Measurements from ENCODE around the gene CD2BP2. TPM values are rescaled to one million over a fixed set of nuclear protein-coding genes. Genes with fewer than 3 reads are reported as not detected.
"Not testable (repeated sequence)": the region's sequence is repeated elsewhere in the genome, so short reads cannot be mapped to it uniquely, and the experiment has no call there.

CD2BP2 gene
- total RNA-seq, 4 donors from 2014 or later = 21.9 to 38.0 (median 28.5) TPM

DNA sequence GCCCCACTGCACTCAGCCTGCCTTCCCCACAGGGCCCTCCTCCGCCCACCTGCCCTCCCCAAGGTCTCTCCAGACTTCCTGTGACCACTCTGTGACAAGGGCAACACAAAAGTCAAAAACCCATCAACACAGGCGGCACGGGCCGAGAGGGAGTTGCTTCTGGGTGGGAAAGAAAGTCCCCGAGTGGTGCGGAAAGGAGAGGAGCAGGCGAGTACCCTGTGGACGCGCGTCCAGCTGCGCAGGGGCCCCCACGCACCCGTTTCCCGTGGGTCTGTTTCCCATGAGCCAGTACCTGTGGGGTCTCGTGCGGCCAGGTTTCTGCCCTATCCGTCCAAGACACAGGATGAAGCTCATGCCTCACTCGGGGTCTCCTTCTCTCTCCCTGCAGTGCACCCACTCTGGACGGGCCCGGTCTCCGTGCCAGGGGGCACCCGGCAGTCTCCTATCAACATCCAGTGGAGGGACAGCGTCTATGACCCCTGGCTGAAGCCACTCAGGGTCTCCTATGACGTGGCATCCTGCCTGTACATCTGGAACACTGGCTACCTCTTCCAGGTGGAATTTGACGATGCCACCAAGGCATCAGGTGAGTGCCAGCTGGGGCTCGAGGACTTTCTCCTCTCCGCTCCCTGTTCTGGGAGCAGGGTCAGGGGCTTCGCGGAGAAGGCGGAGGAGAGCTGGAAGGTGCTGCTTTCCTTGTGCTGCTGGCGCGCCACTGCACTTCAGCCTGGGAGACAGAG lies 12.2 kb downstream of the CD2BP2 start:
- no peak overlapping the region for H3K27ac ChIP-seq
- 91 to 96% methylated on average over 4 to 15 of the region's 32 CpGs for WGBS, 2 donors
- no peaks in the 10 kb centered on the region for H3K36me3 ChIP-seq
- peaks cover 0 to 5% (median 0%) of the 10 kb centered on the region in 3 donors for H3K4me1 ChIP-seq
- H3K27me3 ChIP-seq = no peaks in the 10 kb centered on the region
- intact Hi-C loops (cut with DNase I) = no loop called here
- H3K9me3 ChIP-seq = no peaks in the 10 kb centered on the region
- no peak overlapping the region for H3K4me3 ChIP-seq
- DNase-seq = no peak
- TF ChIP-seq POLR2A (IDR thresholded peaks at IDR 0.05) = no peak

- H3K27me3 ChIP-seq; DNase-seq; H3K9me3 ChIP-seq; H3K4me3 ChIP-seq; intact Hi-C loops (cut with DNase I); H3K27ac ChIP-seq; H3K36me3 ChIP-seq; H3K4me1 ChIP-seq: not testable (repeated sequence)
- WGBS, 2 donors = 94% methylated on average over 8 of the region's 8 CpGs
Measured at GRCh38 chr16:30341971-30342370, 13.1 kb downstream of the CD2BP2 start.

DNA sequence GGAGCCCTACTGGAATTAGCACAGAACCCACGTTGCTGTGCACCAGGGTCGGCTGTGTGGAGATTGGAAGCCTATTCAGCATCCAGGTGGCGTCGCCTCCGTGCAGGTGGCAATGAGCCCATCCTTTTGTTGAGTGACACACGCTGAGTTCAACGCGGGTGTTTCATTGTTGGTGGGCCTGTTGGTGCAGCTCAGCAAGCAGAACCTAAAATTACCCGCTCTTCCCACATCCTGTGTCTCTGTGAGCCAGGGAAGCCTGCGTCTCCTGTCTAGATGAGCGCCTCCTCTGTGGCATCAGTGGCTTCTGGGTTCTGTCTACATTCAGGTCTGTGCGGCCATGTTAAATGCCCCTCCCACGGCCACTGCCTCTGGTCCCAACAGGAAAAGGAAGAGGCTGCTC lies 14.5 kb downstream of the CD2BP2 start:
- no peak overlapping the region for H3K4me3 ChIP-seq
- 36 to 56% methylated on average over 8 to 9 of the region's 13 CpGs for WGBS, 2 donors
- no peaks in the 10 kb centered on the region for H3K36me3 ChIP-seq
- DNase-seq = no peak
- peaks cover 0 to 12% (median 5%) of the 10 kb centered on the region in 3 donors for H3K4me1 ChIP-seq
- H3K27ac ChIP-seq = no peak overlapping the region
- intact Hi-C loops (cut with DNase I) = no loop called here
- H3K27me3 ChIP-seq = no peaks in the 10 kb centered on the region
- no peak for TF ChIP-seq CTCF (IDR thresholded peaks at IDR 0.05)
- TF ChIP-seq POLR2A (IDR thresholded peaks at IDR 0.05) = no peak
- no peaks in the 10 kb centered on the region for H3K9me3 ChIP-seq

GRCh38 chr16:30338715-30339114 lies 16.4 kb downstream of the CD2BP2 start:
- intact Hi-C loops (cut with DNase I) = not testable (repeated sequence)

DNA sequence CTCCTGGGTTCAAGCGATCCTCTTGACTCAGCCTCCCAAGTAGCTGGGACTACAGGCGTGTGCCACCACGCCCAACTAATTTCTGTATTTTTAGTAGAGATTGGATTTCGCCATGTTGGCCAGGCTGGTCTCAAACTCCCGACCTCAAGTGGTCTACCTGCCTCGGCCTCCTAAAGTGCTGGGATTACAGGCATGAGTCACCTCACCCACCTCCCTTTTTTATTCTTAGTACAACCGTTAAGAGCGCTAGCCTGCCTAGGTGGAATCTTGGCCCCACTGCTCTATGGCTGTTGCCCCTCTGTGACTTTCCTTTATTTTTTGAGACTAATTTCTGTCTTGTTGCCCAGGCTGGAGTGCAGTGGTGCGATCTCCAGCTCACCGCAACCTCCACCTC lies 17.1 kb downstream of the CD2BP2 start:
- H3K36me3 ChIP-seq; H3K9me3 ChIP-seq; H3K27ac ChIP-seq; H3K4me3 ChIP-seq; H3K27me3 ChIP-seq; intact Hi-C loops (cut with DNase I); DNase-seq: not testable (repeated sequence)
- 93 to 94% methylated on average over 8 of the region's 10 CpGs for WGBS, 2 donors
- peaks cover 0 to 18% (median 6%) of the 10 kb centered on the region in 3 donors for H3K4me1 ChIP-seq

More at GRCh38 chr16:30338715-30339114, 16.4 kb downstream of the CD2BP2 start:
- not testable (repeated sequence) for H3K9me3 ChIP-seq, H3K27ac ChIP-seq, DNase-seq, H3K4me3 ChIP-seq, H3K27me3 ChIP-seq, H3K36me3 ChIP-seq
- WGBS, 2 donors = 88 to 91% methylated on average over 3 of the region's 5 CpGs
- H3K4me1 ChIP-seq = peaks cover 0 to 14% (median 6%) of the 10 kb centered on the region in 3 donors

DNA sequence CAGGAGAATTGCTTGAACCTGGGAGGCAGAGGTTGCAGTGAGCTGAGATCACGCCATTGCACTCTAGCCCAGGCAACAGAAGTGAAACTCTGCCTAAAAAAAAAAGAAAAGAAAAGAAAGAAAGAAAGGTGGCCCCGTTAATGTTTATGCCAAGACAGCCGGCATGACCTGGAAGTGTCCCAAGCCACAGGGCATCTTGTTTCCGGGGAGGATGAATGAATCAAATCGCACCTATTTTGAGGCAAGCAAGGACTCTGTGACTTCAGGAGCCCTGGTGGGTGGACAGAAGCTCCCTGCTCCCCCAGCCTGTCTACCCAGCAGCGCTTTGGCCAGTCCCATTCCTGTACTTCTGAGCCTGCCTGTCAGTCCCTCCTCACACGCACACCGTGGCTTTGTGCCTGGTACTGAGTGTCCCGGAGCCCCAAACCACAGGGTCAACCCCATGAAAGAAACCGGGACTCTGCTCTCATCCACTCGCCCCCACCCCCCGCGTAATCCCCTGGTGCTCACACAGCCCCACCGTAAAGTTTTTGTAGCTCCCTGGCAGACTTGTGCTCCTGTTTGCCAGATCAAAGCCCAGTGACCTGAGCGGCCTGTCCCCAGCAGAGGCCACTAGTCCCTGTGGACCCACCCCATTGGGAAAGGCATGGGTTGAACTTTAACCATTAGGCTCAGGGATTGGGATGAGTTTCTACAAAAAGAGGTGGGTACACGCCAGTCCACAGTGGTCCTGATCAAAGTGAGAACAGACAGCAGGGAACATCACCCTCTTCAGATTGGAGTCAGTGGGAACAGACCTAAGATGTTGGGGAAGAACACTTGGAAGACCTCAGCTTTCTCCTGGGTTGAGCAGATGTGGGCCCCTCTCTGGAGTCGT lies 19.3 kb downstream of the CD2BP2 start:
- no peaks in the 10 kb centered on the region for H3K27me3 ChIP-seq
- no peaks in the 10 kb centered on the region for H3K9me3 ChIP-seq
- no peak for DNase-seq
- H3K4me1 ChIP-seq = peaks cover 0 to 18% (median 6%) of the 10 kb centered on the region in 3 donors
- intact Hi-C loops (cut with DNase I) = no loop called here
- WGBS, 2 donors = 18 to 40% methylated on average over 8 to 11 of the region's 17 CpGs
- no peak for TF ChIP-seq CTCF (IDR thresholded peaks at IDR 0.05)
- peak overlapping the region; percentile 66 to 92 (median 72) for H3K4me3 ChIP-seq
- peak overlapping the region; percentile 97 to 99 (median 98) for H3K27ac ChIP-seq
- H3K36me3 ChIP-seq = no peaks in the 10 kb centered on the region

- WGBS, 2 donors = 0% methylated on average over 14 to 18 of the region's 70 CpGs
- H3K9me3 ChIP-seq; H3K36me3 ChIP-seq; DNase-seq; H3K27me3 ChIP-seq; intact Hi-C loops (cut with DNase I): not testable (repeated sequence)
- Histone ChIP-seq H3K4me1 (peaks cover 0 to 20% (median 6%) of the 10 kb centered on the region in 3 donors), H3K4me3 (peak overlapping the region; percentile 66 to 92 (median 72)), H3K27ac (peak overlapping the region; percentile 97 to 99 (median 98))
- TF ChIP-seq POLR2A (IDR thresholded peaks at IDR 0.05) (peak in 3 of 4 donors; percentile 76 to 88 (median 87)), CTCF (IDR thresholded peaks at IDR 0.05) (peak in 1 of 6 experiments; percentile 3)
Measured at GRCh38 chr16:30335028-30335597, 20.0 kb downstream of the CD2BP2 start.

GRCh38 chr16:30334473-30334989 lies 20.6 kb downstream of the CD2BP2 start:
- intact Hi-C loops (cut with DNase I) = not testable (repeated sequence)

DNA sequence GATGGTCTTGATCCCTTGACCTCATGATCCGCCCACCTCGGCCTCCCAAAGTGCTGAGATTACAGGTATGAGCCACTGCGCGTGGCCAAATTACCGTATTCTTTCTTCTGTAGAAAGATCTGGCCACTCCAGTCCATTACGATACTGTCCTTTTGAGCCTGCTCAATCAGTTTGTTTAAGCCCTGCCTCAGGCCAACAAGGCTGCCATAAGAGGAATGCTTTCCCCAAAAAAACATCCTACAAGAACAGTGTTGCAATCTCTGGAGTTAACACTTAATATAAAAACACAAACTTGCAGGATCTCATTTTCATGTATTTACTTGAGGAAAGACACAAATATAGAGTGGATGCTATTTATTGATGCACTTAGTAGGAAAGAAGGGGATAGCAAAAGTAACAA lies 30.9 kb downstream of the CD2BP2 start:
- H3K27ac ChIP-seq; intact Hi-C loops (cut with DNase I); H3K27me3 ChIP-seq; H3K9me3 ChIP-seq; H3K36me3 ChIP-seq; H3K4me3 ChIP-seq; DNase-seq: not testable (repeated sequence)
- WGBS, 2 donors = 91 to 93% methylated on average over 6 of the region's 6 CpGs
- peaks cover 0 to 10% (median 0%) of the 10 kb centered on the region in 3 donors for H3K4me1 ChIP-seq

More at GRCh38 chr16:30334473-30334989, 20.6 kb downstream of the CD2BP2 start:
- peaks cover 0 to 20% (median 6%) of the 10 kb centered on the region in 3 donors for H3K4me1 ChIP-seq
- not testable (repeated sequence) for H3K27me3 ChIP-seq, H3K36me3 ChIP-seq, H3K9me3 ChIP-seq
- peak overlapping the region; percentile 97 to 99 (median 98) for H3K27ac ChIP-seq
- H3K4me3 ChIP-seq = peak overlapping the region; percentile 66 to 92 (median 72)
- WGBS, 2 donors = 0% methylated on average over 1 to 5 of the region's 33 CpGs
- peak; percentile 18 for DNase-seq

Data from esophagus squamous epithelium (tissue), 5 donors.